ENCODE measurements around the gene TMEM247. TPM values are rescaled to one million over a fixed set of nuclear protein-coding genes. Genes with fewer than 3 reads are reported as not detected.

TMEM247 gene
- total RNA-seq = not detected

DNA sequence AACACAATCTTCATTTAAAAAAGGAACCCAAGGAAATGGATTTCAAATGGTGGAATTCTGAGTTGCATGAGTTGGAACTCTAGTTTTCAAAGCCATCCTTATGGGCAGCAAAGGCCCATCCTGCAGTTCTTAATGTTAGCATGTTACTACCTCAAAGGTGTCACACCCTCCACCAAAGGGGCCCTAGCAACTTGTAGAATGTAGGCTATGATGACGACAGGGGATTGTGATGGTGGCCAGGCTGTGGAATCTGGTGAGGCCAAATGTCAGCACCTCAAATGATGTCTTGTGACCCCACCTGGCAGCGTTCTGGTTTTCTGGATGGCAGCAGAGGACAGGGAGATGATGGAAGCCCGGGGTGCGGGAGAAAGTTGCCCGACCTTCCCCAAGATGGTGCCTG lies at the start of gene TMEM247:
Gene TMEM247, plus strand, starts transcription at position 301 of the 400 bp plus-strand sequence.
- Mint-ChIP-seq H3K27ac (peak within 1 kb of the TSS in 1 of 2 donors; percentile 21), H3K9me3 (no peaks in the 10 kb centered on the region), H3K4me3 (no peak within 1 kb of the TSS), H3K4me1 (ENCODE audit: low read depth in 2 of 2) (peaks cover 5 to 6% of the 10 kb centered on the region in 2 donors), H3K27me3 (peaks cover 0 to 6% of the 10 kb centered on the region in 2 donors), H3K36me3 (peaks cover 5% of the 10 kb centered on the region)
- ATAC-seq (no peak), DNase-seq (ENCODE audit: low spot score) (no peak)

GRCh38 chr2:46430413-46430812 lies 49.0 kb upstream of the TMEM247 start:
- Mint-ChIP-seq H3K9me3 (no peaks in the 10 kb centered on the region), H3K27me3 (peaks cover 4 to 16% of the 10 kb centered on the region in 2 donors), H3K27ac (no peak overlapping the region), H3K4me1 (ENCODE audit: low read depth in 2 of 2) (peaks cover 19 to 23% of the 10 kb centered on the region in 2 donors), H3K36me3 (no peaks in the 10 kb centered on the region), H3K4me3 (no peak overlapping the region)
- no peak for DNase-seq (ENCODE audit: low spot score)
- no peak for ATAC-seq

GRCh38 chr2:46430992-46431391 lies 48.4 kb upstream of the TMEM247 start:
- Mint-ChIP-seq H3K36me3 (no peaks in the 10 kb centered on the region), H3K9me3 (no peaks in the 10 kb centered on the region), H3K27ac (no peak overlapping the region), H3K27me3 (peaks cover 4 to 16% of the 10 kb centered on the region in 2 donors), H3K4me1 (ENCODE audit: low read depth in 2 of 2) (peaks cover 19 to 23% of the 10 kb centered on the region in 2 donors), H3K4me3 (no peak overlapping the region)
- no peak for DNase-seq (ENCODE audit: low spot score)
- no peak for ATAC-seq

DNA sequence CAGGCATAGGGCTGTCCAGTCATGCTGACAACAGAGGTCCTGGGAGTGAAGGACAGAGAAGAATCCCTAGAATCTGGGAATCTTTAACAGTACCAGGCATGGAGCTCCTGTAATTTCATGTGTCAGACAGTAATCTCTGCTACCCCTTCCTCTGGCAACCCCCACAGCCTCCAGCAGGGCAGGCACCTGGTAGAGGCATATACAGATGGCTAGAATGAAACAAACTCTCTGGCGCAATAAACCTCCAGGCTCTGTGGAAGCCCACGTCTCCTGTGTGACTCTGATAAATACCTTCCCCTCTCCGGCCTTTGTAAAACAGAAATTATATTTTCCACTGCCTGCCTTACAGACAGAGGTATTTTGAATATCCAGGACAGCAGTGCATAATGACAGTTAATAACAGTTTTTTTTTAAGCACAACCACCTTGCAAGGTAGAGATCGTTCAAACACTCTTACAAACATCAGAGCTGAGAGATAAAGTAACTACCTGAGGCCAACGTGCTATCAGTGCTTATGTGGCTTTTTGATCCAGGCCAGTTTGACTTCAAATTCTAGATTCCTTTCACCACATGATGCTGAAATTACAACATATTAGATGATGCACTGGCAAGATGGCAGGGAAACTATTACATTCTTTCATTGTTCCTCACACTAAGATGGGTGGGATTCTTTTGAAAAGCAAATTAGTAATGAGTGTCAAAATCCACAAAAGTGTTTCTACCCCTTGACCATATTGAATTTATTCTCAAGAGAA lies 47.7 kb upstream of the TMEM247 start:
- no peak overlapping the region for H3K4me3 Mint-ChIP-seq

DNA sequence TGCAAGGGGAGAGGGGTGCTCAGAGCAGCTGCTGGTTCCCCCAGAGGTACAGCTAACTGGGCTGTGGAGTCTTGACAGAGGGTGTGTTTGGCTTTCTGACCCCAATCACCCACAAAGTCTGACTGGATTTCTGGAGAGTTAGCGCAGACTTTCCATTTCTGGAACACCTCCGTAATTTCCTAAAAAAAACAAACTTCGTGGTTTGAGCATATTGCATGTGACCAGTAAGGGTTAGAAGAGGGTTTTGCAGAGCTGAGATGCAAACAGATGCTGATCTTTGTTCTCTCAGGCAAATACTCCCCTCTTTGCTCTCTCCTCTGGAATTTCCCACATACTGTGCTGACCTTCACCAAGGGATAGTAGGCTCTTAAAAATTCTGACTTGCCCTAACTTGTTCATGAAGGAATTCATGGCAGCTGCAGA lies 44.5 kb upstream of the TMEM247 start:
- Mint-ChIP-seq H3K27me3 (peaks cover 4 to 21% of the 10 kb centered on the region in 2 donors), H3K9me3 (no peaks in the 10 kb centered on the region), H3K27ac (no peak overlapping the region), H3K36me3 (no peaks in the 10 kb centered on the region), H3K4me3 (no peak overlapping the region), H3K4me1 (ENCODE audit: low read depth in 2 of 2) (peaks cover 40 to 41% of the 10 kb centered on the region in 2 donors)
- no peak for DNase-seq (ENCODE audit: low spot score)
- ATAC-seq = no peak

More for the DNA sequence above, 47.7 kb upstream of the TMEM247 start:
- Mint-ChIP-seq H3K36me3 (no peaks in the 10 kb centered on the region), H3K27ac (no peak overlapping the region), H3K4me1 (ENCODE audit: low read depth in 2 of 2) (peaks cover 19 to 23% of the 10 kb centered on the region in 2 donors), H3K27me3 (peaks cover 4 to 19% of the 10 kb centered on the region in 2 donors), H3K9me3 (no peaks in the 10 kb centered on the region)
- no peak for ATAC-seq
- DNase-seq (ENCODE audit: low spot score) = no peak

DNA sequence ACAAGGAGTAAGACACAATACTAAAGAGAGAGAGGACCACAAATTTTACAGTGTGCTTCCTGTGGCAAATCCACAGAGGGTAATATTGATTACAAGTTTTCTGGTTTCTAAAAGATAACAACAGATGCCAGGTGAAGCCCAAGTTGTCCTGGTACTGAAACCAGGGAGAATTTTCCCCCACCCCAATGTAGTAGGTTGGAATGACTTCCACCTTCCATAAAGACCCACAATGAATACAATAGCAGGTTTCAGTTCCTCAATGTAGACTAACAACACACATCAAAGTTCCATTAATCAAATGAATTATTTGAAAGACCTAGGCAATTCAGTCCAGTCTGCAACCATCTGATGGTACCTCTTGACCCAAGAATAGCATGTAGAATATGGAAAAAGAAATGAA lies 44.0 kb upstream of the TMEM247 start:
- H3K27ac Mint-ChIP-seq = no peak overlapping the region
- no peak overlapping the region for H3K4me3 Mint-ChIP-seq
- peaks cover 43 to 45% of the 10 kb centered on the region in 2 donors for H3K4me1 Mint-ChIP-seq (ENCODE audit: low read depth in 2 of 2)
- peaks cover 4 to 19% of the 10 kb centered on the region in 2 donors for H3K27me3 Mint-ChIP-seq
- no peaks in the 10 kb centered on the region for H3K9me3 Mint-ChIP-seq
- DNase-seq (ENCODE audit: low spot score) (no peak), ATAC-seq (no peak)
- no peaks in the 10 kb centered on the region for H3K36me3 Mint-ChIP-seq

DNA sequence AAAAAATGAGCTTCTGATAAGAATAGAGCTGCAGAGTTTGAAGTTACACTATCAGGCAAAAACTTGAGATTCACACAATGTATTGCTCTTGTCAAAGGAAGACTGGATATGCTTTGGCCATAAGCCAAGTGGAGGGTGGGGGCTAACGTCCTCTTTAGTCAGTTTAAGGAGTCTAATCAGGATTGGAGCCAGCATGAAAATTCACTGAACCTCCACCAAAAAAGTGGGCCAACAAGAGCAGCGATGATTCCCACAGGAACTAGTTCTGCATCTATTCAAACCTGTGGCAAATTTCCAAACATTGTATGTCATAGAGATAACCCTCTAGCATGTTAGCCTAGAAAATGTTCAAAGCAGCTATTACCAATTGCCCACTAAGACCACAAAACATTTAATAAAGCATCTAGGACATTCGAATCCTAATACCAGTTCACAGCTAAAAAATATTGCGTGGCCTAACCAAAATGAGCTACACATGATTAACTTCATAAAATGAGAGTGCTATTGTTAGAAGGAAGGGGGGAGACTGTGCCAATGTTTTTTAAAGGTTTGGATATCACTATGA lies 43.5 kb upstream of the TMEM247 start:
- H3K27me3 Mint-ChIP-seq = peaks cover 4 to 19% of the 10 kb centered on the region in 2 donors
- H3K9me3 Mint-ChIP-seq = no peaks in the 10 kb centered on the region
- no peak overlapping the region for H3K27ac Mint-ChIP-seq
- H3K36me3 Mint-ChIP-seq = no peaks in the 10 kb centered on the region
- H3K4me3 Mint-ChIP-seq = no peak overlapping the region
- H3K4me1 Mint-ChIP-seq (ENCODE audit: low read depth in 2 of 2) = peaks cover 44 to 46% of the 10 kb centered on the region in 2 donors
- ATAC-seq = no peak
- DNase-seq (ENCODE audit: low spot score) = no peak

DNA sequence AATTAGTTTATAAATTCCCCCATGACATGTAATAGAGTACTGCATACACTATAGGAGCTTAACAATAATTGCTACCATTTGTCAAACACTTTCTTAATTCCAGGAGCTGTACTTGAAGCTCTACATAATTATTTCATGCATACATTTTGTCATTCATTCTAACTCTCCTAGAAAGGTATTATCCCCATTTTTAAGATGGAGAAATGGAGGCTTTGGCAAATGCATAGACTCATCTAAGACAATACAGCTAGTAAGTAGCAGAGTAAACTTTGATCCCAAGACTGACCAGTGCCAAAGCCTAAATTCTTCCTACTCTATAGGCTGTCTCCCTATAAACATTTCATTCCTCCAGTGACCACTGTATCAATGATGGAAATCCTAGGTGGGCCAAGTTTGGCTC lies 42.6 kb upstream of the TMEM247 start:
- no peak overlapping the region for H3K4me3 Mint-ChIP-seq
- no peak for ATAC-seq
- peaks cover 4 to 17% of the 10 kb centered on the region in 2 donors for H3K27me3 Mint-ChIP-seq
- no peak for DNase-seq (ENCODE audit: low spot score)
- no peaks in the 10 kb centered on the region for H3K9me3 Mint-ChIP-seq
- H3K4me1 Mint-ChIP-seq (ENCODE audit: low read depth in 2 of 2) = peaks cover 37 to 40% of the 10 kb centered on the region in 2 donors
- no peaks in the 10 kb centered on the region for H3K36me3 Mint-ChIP-seq
- no peak overlapping the region for H3K27ac Mint-ChIP-seq

DNA sequence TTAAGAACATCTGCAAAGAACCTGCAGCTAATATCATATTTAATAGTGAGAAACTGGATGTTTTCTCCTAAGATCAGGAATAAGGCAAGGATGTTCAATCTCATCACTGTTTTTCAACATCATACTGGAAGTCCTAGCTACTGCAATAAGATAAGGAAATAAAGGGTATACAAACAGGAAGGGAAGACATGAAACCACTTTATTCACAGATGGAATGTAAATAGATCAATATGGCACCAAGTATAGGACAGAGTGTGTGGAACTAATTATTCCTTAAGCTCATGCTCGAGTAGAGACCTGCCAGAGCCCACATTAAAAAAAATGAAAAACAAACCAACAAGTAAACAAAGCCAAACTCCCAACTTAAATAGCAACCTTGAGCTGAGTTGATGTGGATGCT lies 41.3 kb upstream of the TMEM247 start:
- no peak for ATAC-seq
- Mint-ChIP-seq H3K27me3 (peaks cover 3 to 17% of the 10 kb centered on the region in 2 donors), H3K36me3 (no peaks in the 10 kb centered on the region), H3K4me3 (no peak overlapping the region), H3K4me1 (ENCODE audit: low read depth in 2 of 2) (peaks cover 41 to 42% of the 10 kb centered on the region in 2 donors), H3K27ac (no peak overlapping the region), H3K9me3 (no peaks in the 10 kb centered on the region)
- no peak for DNase-seq (ENCODE audit: low spot score)

DNA sequence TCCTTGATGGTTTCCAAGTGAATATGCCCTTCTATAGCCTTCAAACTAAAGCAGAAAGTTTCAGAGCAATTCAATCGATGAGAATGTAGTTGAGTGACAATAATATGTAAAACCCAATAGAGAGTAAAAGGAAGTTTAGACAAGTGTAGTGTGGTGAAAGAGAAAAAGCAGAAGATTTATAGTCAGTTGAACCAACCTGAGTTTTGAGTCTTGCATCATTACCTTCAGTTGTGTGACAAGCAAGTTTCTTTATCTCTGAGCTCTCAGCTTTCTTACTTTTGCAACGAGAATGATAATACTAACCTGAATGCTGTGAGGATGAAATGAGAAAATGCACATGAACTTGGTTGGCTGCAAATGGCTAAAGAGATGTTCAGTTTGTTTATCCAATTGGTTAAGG lies 40.6 kb upstream of the TMEM247 start:
- Mint-ChIP-seq H3K27ac (peak overlapping the region; percentile 12 to 26), H3K4me1 (ENCODE audit: low read depth in 2 of 2) (peaks cover 46 to 47% of the 10 kb centered on the region in 2 donors), H3K36me3 (no peaks in the 10 kb centered on the region), H3K4me3 (peak overlapping the region; percentile 59), H3K9me3 (no peaks in the 10 kb centered on the region), H3K27me3 (peaks cover 0 to 15% of the 10 kb centered on the region in 2 donors)
- ATAC-seq = no peak
- no peak for DNase-seq (ENCODE audit: low spot score)

GRCh38 chr2:46439582-46439981 lies 39.8 kb upstream of the TMEM247 start:
- Mint-ChIP-seq H3K27me3 (peaks cover 0 to 8% of the 10 kb centered on the region in 2 donors), H3K36me3 (no peaks in the 10 kb centered on the region), H3K4me3 (peak overlapping the region; percentile 51), H3K9me3 (no peaks in the 10 kb centered on the region), H3K4me1 (ENCODE audit: low read depth in 2 of 2) (peaks cover 42% of the 10 kb centered on the region in 2 donors), H3K27ac (peak overlapping the region; percentile 10 to 26)
- ATAC-seq (peak; percentile 81 to 82), DNase-seq (ENCODE audit: low spot score) (no peak)

DNA sequence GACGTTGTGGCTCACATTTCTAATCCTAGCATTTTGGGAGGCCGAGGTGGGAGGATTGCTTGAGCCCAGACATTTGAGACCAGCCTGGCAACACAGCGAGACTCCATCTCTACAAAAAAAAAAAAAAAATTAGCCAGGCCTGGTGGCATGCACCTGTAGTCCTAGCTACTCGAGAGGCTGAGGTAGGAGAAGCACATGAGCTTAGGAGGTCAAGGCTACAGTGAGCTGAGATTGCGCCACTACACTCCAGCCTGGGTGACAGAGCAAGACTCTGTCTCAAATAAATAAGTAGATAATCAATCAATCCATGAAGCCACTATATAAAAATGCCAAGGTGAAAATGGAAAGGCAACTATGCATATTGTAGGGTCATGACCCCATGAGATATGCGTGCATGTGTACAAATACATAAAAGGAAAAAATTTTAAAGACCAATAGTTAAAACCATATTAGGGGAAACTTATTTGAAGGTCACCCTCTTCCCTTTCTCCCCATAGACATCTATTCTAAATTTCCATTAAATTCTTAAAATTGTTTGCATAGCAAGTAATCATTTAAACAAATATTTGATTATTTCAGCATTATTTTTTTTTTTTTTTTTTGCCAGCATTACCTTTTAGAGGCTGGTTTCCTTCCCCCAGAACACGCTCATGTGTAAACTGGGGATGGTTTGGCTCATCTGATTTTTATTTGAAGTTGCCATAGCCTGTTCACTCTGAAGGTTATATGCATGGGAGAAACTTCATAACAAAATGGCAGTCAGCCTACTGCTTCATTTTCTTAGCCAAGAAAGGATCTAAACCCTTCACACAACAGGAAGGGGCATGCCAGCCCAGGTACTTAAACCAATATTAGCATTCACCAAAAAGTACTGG lies 37.3 kb upstream of the TMEM247 start:
- ATAC-seq = no peak
- Mint-ChIP-seq H3K27ac (no peak overlapping the region), H3K4me1 (ENCODE audit: low read depth in 2 of 2) (peaks cover 34 to 37% of the 10 kb centered on the region in 2 donors), H3K4me3 (no peak overlapping the region), H3K27me3 (peaks cover 0 to 5% of the 10 kb centered on the region in 2 donors), H3K36me3 (peaks cover 13% of the 10 kb centered on the region), H3K9me3 (peaks cover 3% of the 10 kb centered on the region)
- DNase-seq (ENCODE audit: low spot score) = no peak

GRCh38 chr2:46444732-46445131 lies 34.6 kb upstream of the TMEM247 start:
- ATAC-seq (no peak), DNase-seq (ENCODE audit: low spot score) (no peak)
- H3K36me3 Mint-ChIP-seq = peaks cover 13% of the 10 kb centered on the region
- H3K9me3 Mint-ChIP-seq = peaks cover 3% of the 10 kb centered on the region
- no peak overlapping the region for H3K4me3 Mint-ChIP-seq
- peaks cover 8 to 13% of the 10 kb centered on the region in 2 donors for H3K27me3 Mint-ChIP-seq
- H3K4me1 Mint-ChIP-seq (ENCODE audit: low read depth in 2 of 2) = peaks cover 14 to 21% of the 10 kb centered on the region in 2 donors
- no peak overlapping the region for H3K27ac Mint-ChIP-seq

Data from natural killer cell treated with Interleukin-12 subunit alpha and Interleukin-12 subunit beta and Interleukin-15 and Interleukin-18, amount 100 ng/mL, for 72 hours (primary cell).